SJSA1 (cell line): Measurements from ENCODE around the gene PHACTR4. TPM values are rescaled to one million over a fixed set of nuclear protein-coding genes. Genes with fewer than 3 reads are reported as not detected.
"Not testable (repeated sequence)": the region's sequence is repeated elsewhere in the genome, so short reads cannot be mapped to it uniquely, and the experiment has no call there.

ENCODE experiments used
- DNase-seq, 2 experiments: peaks; one replicate each; pipeline ENCODE4 v3.0.0-alpha.2; 2015 to 2020; ENCODE audit warnings: low spot score in 2 of 2, low read depth in 1 of 2
- H3K27ac ChIP-seq: fragments of 250-450 bp; sonication (Bioruptor Pico); 2 replicates; pipeline ENCODE4 v1.5.1; 2020; ENCODE audit warnings: mild to moderate bottlenecking, moderate library complexity
- H3K27me3 ChIP-seq: fragments of 250-450 bp; sonication (Bioruptor Pico); replicated peaks from 2 replicates; pipeline ENCODE4 v1.5.1; 2020; ENCODE audit warnings: mild to moderate bottlenecking, moderate library complexity
- H3K36me3 ChIP-seq: fragments of 250-450 bp; sonication (Bioruptor Pico); 2 replicates; pipeline ENCODE4 v1.5.1; 2020; ENCODE audit warnings: mild to moderate bottlenecking
- H3K4me1 ChIP-seq: fragments of 250-450 bp; sonication (Bioruptor Pico); replicated peaks from 2 replicates; pipeline ENCODE4 v1.6.1; 2021; ENCODE audit warnings: mild to moderate bottlenecking
- H3K4me3 ChIP-seq: fragments of 250-450 bp; sonication (Bioruptor Pico); 2 replicates; pipeline ENCODE4 v1.5.1; 2020; ENCODE audit warnings: mild to moderate bottlenecking
- H3K9me3 ChIP-seq: fragments of 250-450 bp; sonication (Bioruptor Pico); replicated peaks from 2 replicates; pipeline ENCODE4 v1.5.1; 2020; ENCODE audit warnings: mild to moderate bottlenecking
- total RNA-seq: library from RNA; depleted of rRNA; stranded (reverse); fragments of >200 nt; shearing (Covaris generic); gene quantifications from 2 replicates; pipeline ENCODE4 v1.2.3, GENCODE V29; 2014; rRNA removed

The PHACTR4 gene
- total RNA-seq, 1 experiment from 2014 or later = 13.9 TPM

DNA sequence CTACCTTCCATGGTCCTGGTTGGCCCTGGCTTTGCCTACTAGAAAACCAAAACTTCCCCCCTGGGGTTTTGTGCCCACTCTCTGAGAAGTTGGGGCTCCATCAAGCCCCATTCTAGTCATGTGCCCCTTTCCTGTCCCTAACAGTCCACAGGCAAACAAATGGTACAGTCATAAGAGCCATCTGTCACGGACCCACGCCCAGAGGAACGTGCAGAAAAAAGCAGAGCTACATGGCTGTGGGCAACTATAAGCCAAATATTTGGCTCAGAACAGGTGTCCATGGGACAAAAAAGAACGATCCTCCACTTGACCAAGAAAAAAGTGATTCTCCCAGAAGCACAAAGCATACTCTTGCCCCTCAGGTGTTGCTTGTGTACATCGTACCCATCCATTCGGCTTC lies 168.7 kb downstream of the PHACTR4 start:
- H3K36me3 ChIP-seq = peaks cover 52% of the 10 kb centered on the region
- no peak for DNase-seq

DNA sequence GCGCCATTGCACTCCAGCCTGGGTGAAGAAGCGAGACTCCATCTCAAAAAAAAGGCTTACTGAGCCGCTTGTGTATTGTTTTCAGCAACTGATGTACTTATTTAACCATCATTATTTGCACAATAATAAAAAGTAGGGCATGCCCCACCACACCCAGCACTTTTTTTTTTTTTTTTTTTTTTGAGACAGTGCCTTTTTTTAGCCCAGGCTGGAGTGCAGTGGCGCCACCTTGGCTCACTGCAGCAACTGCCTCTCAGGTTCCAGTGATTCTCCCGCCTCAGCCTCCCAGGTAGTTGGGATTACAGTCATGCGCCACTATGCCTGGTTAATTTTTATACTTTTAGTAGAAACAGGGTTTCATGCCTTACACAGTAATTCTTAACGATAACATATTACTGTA lies 171.1 kb downstream of the PHACTR4 start:
- no peaks in the 10 kb centered on the region for H3K4me1 ChIP-seq
- H3K9me3 ChIP-seq = no peaks in the 10 kb centered on the region
- peaks cover 34% of the 10 kb centered on the region for H3K36me3 ChIP-seq
- H3K4me3 ChIP-seq = no peak overlapping the region
- H3K27me3 ChIP-seq = no peaks in the 10 kb centered on the region
- DNase-seq = no peak
- H3K27ac ChIP-seq = no peak overlapping the region

More for the DNA sequence above, 168.7 kb downstream of the PHACTR4 start:
- Histone ChIP-seq H3K4me3 (no peak overlapping the region), H3K27me3 (no peaks in the 10 kb centered on the region), H3K27ac (no peak overlapping the region), H3K4me1 (no peaks in the 10 kb centered on the region), H3K9me3 (no peaks in the 10 kb centered on the region)

DNA sequence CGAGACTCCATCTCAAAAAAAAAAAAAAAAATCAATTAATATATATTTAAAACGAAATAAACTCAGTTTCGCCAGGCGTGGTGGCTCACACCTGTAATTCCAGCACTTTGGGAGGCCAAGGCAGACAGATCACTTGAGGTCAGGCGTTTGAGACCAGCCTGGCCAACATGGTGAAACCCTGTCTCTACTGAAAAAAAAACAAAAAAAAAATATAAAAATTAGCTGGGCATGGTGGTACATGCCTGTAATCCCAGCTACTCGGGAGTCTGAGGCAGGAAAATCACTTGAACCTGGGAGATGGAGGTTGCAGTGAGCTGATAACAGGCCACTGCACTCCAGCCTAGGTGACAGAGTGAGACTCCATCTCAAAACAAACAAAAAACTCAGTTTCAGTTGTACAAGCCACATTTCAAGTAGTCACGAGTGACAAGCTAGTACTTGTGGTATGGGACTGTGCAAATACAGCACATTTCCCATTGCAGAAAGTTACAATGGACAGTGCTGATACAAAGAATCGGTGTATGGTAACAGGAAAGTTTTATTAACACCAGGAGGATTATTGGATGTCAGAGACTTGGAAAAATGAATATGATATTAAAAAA lies 172.0 kb downstream of the PHACTR4 start:
- not testable (repeated sequence) for H3K9me3 ChIP-seq, H3K27me3 ChIP-seq, H3K27ac ChIP-seq, DNase-seq, H3K4me1 ChIP-seq, H3K4me3 ChIP-seq
- H3K36me3 ChIP-seq = peaks cover 25% of the 10 kb centered on the region

DNA sequence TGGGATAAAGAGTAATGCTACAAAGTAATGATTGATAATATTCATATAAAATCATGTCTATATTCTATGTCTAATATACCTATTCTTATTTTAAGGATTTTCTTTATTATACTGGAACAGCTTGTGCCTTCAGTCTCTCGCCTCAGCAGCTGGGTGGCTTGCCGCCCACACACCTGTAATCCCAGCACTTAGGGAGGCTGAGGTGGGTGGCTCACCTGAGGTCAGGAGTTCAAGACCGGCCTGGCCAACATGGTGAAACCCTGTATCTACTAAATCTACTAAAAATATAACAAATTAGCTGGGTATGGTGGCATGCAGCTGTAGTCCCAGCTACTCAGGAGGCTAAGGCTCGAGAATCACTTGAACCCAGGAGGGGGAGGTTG lies 175.7 kb downstream of the PHACTR4 start:
- no peak for DNase-seq

DNA sequence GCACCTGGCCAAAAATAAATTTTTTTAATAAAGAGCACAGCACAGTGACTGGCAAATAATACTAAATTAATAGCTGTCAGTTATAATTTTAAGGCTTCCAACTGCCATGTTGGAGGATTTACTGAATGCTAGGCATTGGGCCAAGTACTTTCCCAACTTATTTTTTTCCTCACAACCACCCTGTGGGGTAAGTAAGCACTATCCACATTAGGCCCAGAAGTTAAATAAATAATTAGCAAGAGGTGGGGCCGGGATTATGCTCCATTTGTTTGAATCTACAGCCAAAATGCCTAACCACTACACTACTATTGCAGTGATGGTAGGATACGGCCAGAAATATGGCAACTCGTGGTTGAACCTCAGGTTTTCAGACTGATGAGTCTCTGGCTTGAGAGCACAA lies 178.8 kb downstream of the PHACTR4 start:
- no peaks in the 10 kb centered on the region for H3K36me3 ChIP-seq
- H3K4me1 ChIP-seq = 0 out of 2 replicates have a peak, but pooled peaks cover 3% of the 10 kb centered on the region
- H3K4me3 ChIP-seq = no peak overlapping the region
- no peaks in the 10 kb centered on the region for H3K27me3 ChIP-seq
- no peaks in the 10 kb centered on the region for H3K9me3 ChIP-seq
- H3K27ac ChIP-seq = no peak overlapping the region
- DNase-seq = no peak

More for the DNA sequence above, 175.7 kb downstream of the PHACTR4 start:
- Histone ChIP-seq H3K27ac (no peak overlapping the region), H3K36me3 (no peaks in the 10 kb centered on the region), H3K4me3 (no peak overlapping the region), H3K9me3 (no peaks in the 10 kb centered on the region), H3K4me1 (no peaks in the 10 kb centered on the region), H3K27me3 (no peaks in the 10 kb centered on the region)

Other genes with a start within 250 kb of the PHACTR4 start
- 0.47 and 0.74 TPM in 2 replicates for gene PTAFR, start 193.1 kb upstream of the PHACTR4 start, total RNA-seq
- 116 and 191 TPM in 2 replicates for gene DNAJC8, start 136.7 kb upstream of the PHACTR4 start, total RNA-seq
- gene ATP5IF1, start 133.6 kb upstream of the PHACTR4 start, total RNA-seq = 225 and 252 TPM in 2 replicates
- 14.7 and 16.0 TPM in 2 replicates for gene SESN2, start 110.2 kb upstream of the PHACTR4 start, total RNA-seq
- gene MED18, start 40.7 kb upstream of the PHACTR4 start, total RNA-seq = 12.4 and 15.3 TPM in 2 replicates
- gene RCC1, start 136.3 kb downstream of the PHACTR4 start, total RNA-seq = 52.7 and 64.3 TPM in 2 replicates
- 17.4 and 26.1 TPM in 2 replicates for gene TRNAU1AP, start 183.3 kb downstream of the PHACTR4 start, total RNA-seq
- 1.1 and 6.1 TPM in 2 replicates for gene RAB42, start 222.5 kb downstream of the PHACTR4 start, total RNA-seq